GM21786 (cell line): ENCODE measurements around the gene GPR101.
A peak's percentile ranks its signal among the peaks of the same experiment; 100 is the strongest.

Source experiments
- ATAC-seq: cut with Tn5 transposase; IDR thresholded peaks from one replicate; pipeline ENCODE4 v1.9.1; 2021; ENCODE audit not compliant: unreplicated experiment

GPR101 gene

GRCh38 chrX:137033774-137034507 is at the start of gene GPR101:
TSS of gene GPR101 (minus strand) at chrX:137033995. CDS start at chrX:137031674, 2,321 bp downstream.
- ATAC-seq: no peak

- no peak for ATAC-seq
Observed at GRCh38 chrX:137081239-137081638, 47.4 kb upstream of the GPR101 start.

- ATAC-seq: no peak
Observed at GRCh38 chrX:137072396-137072795, 38.6 kb upstream of the GPR101 start.

GRCh38 chrX:137071596-137071995 is 37.8 kb upstream of the GPR101 start:
- ATAC-seq: no peak

GRCh38 chrX:137067147-137067546 is 33.4 kb upstream of the GPR101 start:
- ATAC-seq: no peak

- no peak for ATAC-seq
Observed at GRCh38 chrX:137062915-137063617, 29.3 kb upstream of the GPR101 start.

- no peak for ATAC-seq
Observed at GRCh38 chrX:137058339-137059127, 24.7 kb upstream of the GPR101 start.

- peak; percentile 9 for ATAC-seq
Observed at GRCh38 chrX:137052643-137053235, 18.9 kb upstream of the GPR101 start.

GRCh38 chrX:137051978-137052642 is 18.3 kb upstream of the GPR101 start:
- ATAC-seq: peak; percentile 97

- no peak for ATAC-seq
Observed at GRCh38 chrX:137044893-137045292, 11.1 kb upstream of the GPR101 start.

GRCh38 chrX:137043736-137044135 is 9.9 kb upstream of the GPR101 start:
- no peak for ATAC-seq

- no peak for ATAC-seq
Observed at GRCh38 chrX:137041329-137041728, 7.5 kb upstream of the GPR101 start.

GRCh38 chrX:137040113-137040794 is 6.5 kb upstream of the GPR101 start:
- no peak for ATAC-seq

GRCh38 chrX:137034508-137034872 is 695 bp upstream of the GPR101 start:
- ATAC-seq: no peak

GRCh38 chrX:137032841-137033773 is 688 bp downstream of the GPR101 start:
- no peak for ATAC-seq

- no peak for ATAC-seq
Observed at GRCh38 chrX:137032341-137032694, 1.5 kb downstream of the GPR101 start.

- peak; percentile 77 for ATAC-seq
Observed at GRCh38 chrX:137031517-137032340, 2.1 kb downstream of the GPR101 start.

- no peak for ATAC-seq
Observed at GRCh38 chrX:137031039-137031438, 2.8 kb downstream of the GPR101 start.
